ENCODE measurements around the gene RPS6KB2.

DNA sequence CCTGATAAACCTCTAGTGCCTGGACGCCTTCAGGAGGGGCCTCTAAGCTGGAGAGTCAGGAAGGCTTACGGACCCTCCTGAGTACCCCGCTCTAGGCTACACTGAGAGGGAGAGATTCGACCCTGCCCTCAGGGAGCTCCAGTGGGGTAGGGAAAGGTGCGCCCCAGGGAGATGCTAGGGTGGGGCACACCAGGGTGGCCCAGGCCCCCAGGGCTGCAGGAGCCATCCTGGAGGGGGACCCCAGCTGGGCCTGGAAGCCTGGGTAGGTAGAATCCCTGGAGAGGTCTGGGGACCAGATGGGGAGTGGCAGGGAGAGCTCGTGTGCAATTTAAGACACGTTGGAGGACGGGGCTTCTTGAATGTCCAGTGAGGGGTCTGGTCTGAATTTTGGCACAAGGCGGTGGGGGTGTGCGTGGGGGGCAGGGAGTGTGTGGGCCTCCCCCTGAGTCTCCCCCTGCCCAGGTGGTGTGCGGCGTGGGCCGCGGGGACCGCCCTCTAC, 8.1 kb upstream of the RPS6KB2 start:
- no peak for TF ChIP-seq CTCF (conservative IDR thresholded peaks at IDR 0.05; ENCODE audit: low read depth, low read length)
- TF ChIP-seq EZH2 (IDR thresholded peaks at IDR 0.05; ENCODE audit: borderline replicate concordance, low read depth, low read length, poor library complexity, severe bottlenecking), result no peak
